HepG2 (cell line): ENCODE results near the gene SRRT. TPM values are rescaled to one million over a fixed set of nuclear protein-coding genes. Genes with fewer than 3 reads are reported as not detected.

Experiments used
- CBX5 ChIP-seq: sonication (generic); formaldehyde crosslinking; IDR thresholded peaks from 2 replicates; pipeline ENCODE4 v1.4.0; 2020; ENCODE audit warnings: missing genetic modification reagents, borderline replicate concordance
- CTCF ChIP-seq: sonication (generic); formaldehyde crosslinking; IDR thresholded peaks from 2 replicates; pipeline ENCODE4 v1.5.0; 2020; ENCODE audit warnings: mild to moderate bottlenecking, missing genetic modification reagents, moderate library complexity
- HMGXB4 ChIP-seq, 2 experiments: sonication (generic) in 1 of 2; formaldehyde crosslinking in 1 of 2; IDR thresholded peaks; 2 replicates each; pipeline versions ENCODE4 v1.4.0 to v1.6.1; 2018 to 2020; ENCODE audit warnings: missing genetic modification reagents in 2 of 2, borderline replicate concordance in 1 of 2, low read depth in 1 of 2, mild to moderate bottlenecking in 1 of 2, missing biosample characterization in 1 of 2
- HNRNPK ChIP-seq: fragments of 200-400 bp; formaldehyde crosslinking; IDR thresholded peaks from 2 replicates; pipeline ENCODE4 v1.6.1; 2018; ENCODE audit warnings: low read length, low read depth, moderate library complexity, mild to moderate bottlenecking; ENCODE audit not compliant: poor library complexity, severe bottlenecking
- KDM2A ChIP-seq: sonication (generic); formaldehyde crosslinking; IDR thresholded peaks from 2 replicates; pipeline ENCODE4 v1.4.0; 2020; ENCODE audit warnings: low read depth, missing genetic modification reagents, borderline replicate concordance
- MTERF4 ChIP-seq: sonication (generic); formaldehyde crosslinking; IDR thresholded peaks from 2 replicates; pipeline ENCODE4 v1.8.0; 2023; ENCODE audit warnings: mild to moderate bottlenecking, missing genetic modification reagents
- PHF21A ChIP-seq: sonication (generic); formaldehyde crosslinking; IDR thresholded peaks from 2 replicates; pipeline ENCODE4 v1.5.0; 2020; ENCODE audit warnings: mild to moderate bottlenecking, missing genetic modification reagents
- POGK ChIP-seq: sonication (generic); formaldehyde crosslinking; conservative IDR thresholded peaks from 2 replicates; pipeline ENCODE4 v1.8.0; 2022; ENCODE audit warnings: mild to moderate bottlenecking, moderate library complexity, missing genetic modification reagents
- SALL1 ChIP-seq: sonication (generic); formaldehyde crosslinking; IDR thresholded peaks from 2 replicates; pipeline ENCODE4 v1.8.0; 2022; ENCODE audit warnings: mild to moderate bottlenecking, missing genetic modification reagents
- STAG1 ChIP-seq: sonication (generic); formaldehyde crosslinking; IDR thresholded peaks from 2 replicates; pipeline ENCODE4 v1.4.0; 2020; ENCODE audit warnings: missing genetic modification reagents
- YEATS4 ChIP-seq: sonication (generic); formaldehyde crosslinking; IDR thresholded peaks from 2 replicates; pipeline ENCODE4 v1.4.0; 2020; ENCODE audit warnings: missing genetic modification reagents, borderline replicate concordance
- ZIK1 ChIP-seq: sonication (generic); formaldehyde crosslinking; IDR thresholded peaks from 2 replicates; pipeline ENCODE4 v1.5.0; 2020; ENCODE audit warnings: mild to moderate bottlenecking, low read depth, missing genetic modification reagents, borderline replicate concordance
- ZNF598 ChIP-seq: sonication (generic); formaldehyde crosslinking; IDR thresholded peaks from 2 replicates; pipeline ENCODE4 v1.5.1; 2020; ENCODE audit warnings: mild to moderate bottlenecking, missing genetic modification reagents, borderline replicate concordance
- ZNF737 ChIP-seq: sonication (generic); formaldehyde crosslinking; IDR thresholded peaks from 2 replicates; pipeline ENCODE4 v1.5.0; 2020; ENCODE audit warnings: missing genetic modification reagents, mild to moderate bottlenecking, borderline replicate concordance
- polyA plus RNA-seq, 8 experiments: library from polyadenylated mRNA; depleted of rRNA in 3 of 8; stranded (reverse) in 7 of 8; unstranded in 1 of 8; fragments of >200 nt; fragmentation: Illumina TruSeq in 4 of 8; extraction: Trizol in 4 of 8; gene quantifications; 2 replicates each; pipeline versions ENCODE4 v1.2.1 to v1.2.3, GENCODE V29; 2011 to 2016; ENCODE audit warnings: low read depth in 4 of 8, missing spikeins in 1 of 8, mixed read lengths in 1 of 8; ENCODE audit not compliant: insufficient read depth in 1 of 8
- total RNA-seq, 5 experiments: library from RNA; depleted of rRNA; stranded (reverse); fragments of >200 nt; fragmentation: Illumina TruSeq; extraction: Trizol; gene quantifications; 2 replicates each; pipeline ENCODE4 v1.2.3, GENCODE V29; 2016; ENCODE audit warnings: low read depth in 1 of 5
- TF ChIP-seq, protein P1 (sequence below): sonication (generic); formaldehyde crosslinking; IDR thresholded peaks from 2 replicates; pipeline ENCODE4 v1.5.0; 2020; ENCODE audit warnings: mild to moderate bottlenecking, missing genetic modification reagents

Gene SRRT
- total and polyA plus RNA-seq, 2 of the 13 experiments (the other 11 are each of a cell fraction or from before 2014, with no cell fraction given), result 26.2 to 106 TPM

DNA sequence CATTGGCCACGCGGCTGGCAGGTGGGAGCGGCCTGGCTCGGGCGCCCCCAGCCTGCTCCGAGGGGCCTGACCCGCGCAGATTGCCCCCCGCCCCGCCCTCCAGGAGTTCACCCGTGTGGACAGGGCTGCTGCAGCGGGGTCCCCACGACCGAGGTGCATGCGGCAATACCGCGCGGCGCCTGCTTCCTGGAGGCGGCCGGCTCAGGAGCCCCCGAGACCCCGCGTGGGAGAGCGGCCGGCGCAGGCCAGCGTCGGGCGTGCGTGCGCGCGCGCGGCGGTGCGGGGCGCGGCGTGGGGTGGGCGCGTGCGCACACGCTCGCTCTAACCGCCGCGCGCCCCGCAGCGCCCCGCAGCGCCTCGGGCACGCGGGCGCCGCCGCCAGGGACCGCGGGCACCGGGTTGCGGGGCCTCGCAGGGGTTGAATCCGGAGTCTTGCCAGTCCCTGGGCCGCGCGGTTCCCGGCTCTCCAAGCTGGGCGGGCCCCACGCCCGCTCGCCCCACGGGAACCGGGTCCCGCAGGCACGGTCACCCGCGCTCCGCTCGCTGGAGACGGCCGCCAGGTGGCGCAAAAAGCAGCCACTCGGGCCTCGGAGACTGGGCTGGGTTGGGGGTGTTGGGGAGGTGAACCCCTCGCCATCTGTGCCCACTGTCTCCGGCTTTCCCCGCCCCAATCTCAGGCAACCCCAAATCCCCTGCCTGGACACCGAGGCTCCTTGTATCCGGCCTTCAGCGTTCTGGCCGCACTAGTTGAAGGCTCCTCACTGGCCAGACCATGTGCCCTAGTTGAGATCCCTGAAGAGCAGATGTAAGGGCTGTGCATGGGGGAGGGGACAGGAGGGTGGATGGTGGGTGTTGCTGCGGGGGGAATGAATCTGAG is 22.1 kb downstream of the SRRT start (continued):
- TF ChIP-seq POGK (0 out of 2 replicates have a peak, but pooled peaks have one; percentile 4), ZNF737 (no peak), STAG1 (peak; percentile 34), CBX5 (CRISPR knock-in tag) (no peak), HMGXB4 (CRISPR knock-in tag; IDR thresholded peaks at IDR 0.05; ENCODE audit: borderline replicate concordance in 1 of 2, low read depth in 1 of 2) (0 out of 4 replicates have a peak, but pooled peaks of 1 of the 2 experiments have one; percentile 16), YEATS4 (CRISPR knock-in tag) (no peak), ZNF598 (CRISPR knock-in tag) (peak; percentile 35; the same call in 1 of the 2 replicates), PHF21A (CRISPR knock-in tag) (no peak), KDM2A (CRISPR knock-in tag) (peak; percentile 28; the same call in 1 of the 2 replicates), SALL1 (CRISPR knock-in tag) (0 out of 2 replicates have a peak, but pooled peaks have one; percentile 7), HNRNPK (peak; percentile 12), ZIK1 (CRISPR knock-in tag) (peak; percentile 45; the same call in 1 of the 2 replicates), MTERF4 (no peak), CTCF (CRISPR knock-in tag) (peak; percentile 85)
- TF ChIP-seq, protein P1, sequence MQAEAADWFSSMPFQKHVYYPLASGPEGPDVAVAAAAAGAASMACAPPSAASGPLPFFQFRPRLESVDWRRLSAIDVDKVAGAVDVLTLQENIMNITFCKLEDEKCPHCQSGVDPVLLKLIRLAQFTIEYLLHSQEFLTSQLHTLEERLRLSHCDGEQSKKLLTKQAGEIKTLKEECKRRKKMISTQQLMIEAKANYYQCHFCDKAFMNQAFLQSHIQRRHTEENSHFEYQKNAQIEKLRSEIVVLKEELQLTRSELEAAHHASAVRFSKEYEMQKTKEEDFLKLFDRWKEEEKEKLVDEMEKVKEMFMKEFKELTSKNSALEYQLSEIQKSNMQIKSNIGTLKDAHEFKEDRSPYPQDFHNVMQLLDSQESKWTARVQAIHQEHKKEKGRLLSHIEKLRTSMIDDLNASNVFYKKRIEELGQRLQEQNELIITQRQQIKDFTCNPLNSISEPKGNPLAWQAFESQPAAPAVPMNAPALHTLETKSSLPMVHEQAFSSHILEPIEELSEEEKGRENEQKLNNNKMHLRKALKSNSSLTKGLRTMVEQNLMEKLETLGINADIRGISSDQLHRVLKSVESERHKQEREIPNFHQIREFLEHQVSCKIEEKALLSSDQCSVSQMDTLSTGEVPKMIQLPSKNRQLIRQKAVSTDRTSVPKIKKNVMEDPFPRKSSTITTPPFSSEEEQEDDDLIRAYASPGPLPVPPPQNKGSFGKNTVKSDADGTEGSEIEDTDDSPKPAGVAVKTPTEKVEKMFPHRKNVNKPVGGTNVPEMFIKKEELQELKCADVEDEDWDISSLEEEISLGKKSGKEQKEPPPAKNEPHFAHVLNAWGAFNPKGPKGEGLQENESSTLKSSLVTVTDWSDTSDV (CRISPR knock-in tag), result 0 out of 2 replicates have a peak, but pooled peaks have one; percentile 19
